ENCODE results near the gene PLEKHA5.

DNA sequence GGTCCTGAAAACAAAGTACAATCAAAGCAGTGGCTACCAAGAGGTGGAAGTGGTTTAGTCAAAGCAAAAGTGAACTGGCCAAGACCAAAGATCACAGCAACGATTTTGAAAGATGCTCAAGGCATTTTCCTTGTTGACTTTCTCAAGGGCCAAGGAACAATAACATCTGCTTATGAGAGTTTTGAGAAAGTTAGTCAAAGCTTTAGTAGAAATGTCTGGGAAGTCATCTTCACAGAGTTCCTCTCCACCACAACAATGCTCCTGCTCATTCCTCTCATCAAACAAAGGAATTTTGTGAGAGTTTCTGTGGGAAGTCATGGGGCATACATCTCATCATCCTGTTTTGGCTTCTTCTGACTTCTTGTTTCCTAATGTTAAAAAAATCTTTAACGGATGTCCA lies 80.1 kb downstream of the PLEKHA5 start:
- no peak for TF ChIP-seq POLR2A (IDR thresholded peaks at IDR 0.05)
- TF ChIP-seq, protein P1, sequence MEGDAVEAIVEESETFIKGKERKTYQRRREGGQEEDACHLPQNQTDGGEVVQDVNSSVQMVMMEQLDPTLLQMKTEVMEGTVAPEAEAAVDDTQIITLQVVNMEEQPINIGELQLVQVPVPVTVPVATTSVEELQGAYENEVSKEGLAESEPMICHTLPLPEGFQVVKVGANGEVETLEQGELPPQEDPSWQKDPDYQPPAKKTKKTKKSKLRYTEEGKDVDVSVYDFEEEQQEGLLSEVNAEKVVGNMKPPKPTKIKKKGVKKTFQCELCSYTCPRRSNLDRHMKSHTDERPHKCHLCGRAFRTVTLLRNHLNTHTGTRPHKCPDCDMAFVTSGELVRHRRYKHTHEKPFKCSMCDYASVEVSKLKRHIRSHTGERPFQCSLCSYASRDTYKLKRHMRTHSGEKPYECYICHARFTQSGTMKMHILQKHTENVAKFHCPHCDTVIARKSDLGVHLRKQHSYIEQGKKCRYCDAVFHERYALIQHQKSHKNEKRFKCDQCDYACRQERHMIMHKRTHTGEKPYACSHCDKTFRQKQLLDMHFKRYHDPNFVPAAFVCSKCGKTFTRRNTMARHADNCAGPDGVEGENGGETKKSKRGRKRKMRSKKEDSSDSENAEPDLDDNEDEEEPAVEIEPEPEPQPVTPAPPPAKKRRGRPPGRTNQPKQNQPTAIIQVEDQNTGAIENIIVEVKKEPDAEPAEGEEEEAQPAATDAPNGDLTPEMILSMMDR (IDR thresholded peaks at IDR 0.05): no peak

All from Peyer's patch (tissue), 4 donors.